Activated naive CD8-positive, alpha-beta T cell (primary cell): ENCODE measurements around the gene TBC1D3D.
"Not testable (repeated sequence)": the region's sequence is repeated elsewhere in the genome, so short reads cannot be mapped to it uniquely, and the experiment has no call there.

ENCODE experiments used
- H3K27ac Mint-ChIP-seq: one replicate; pipeline ENCODE4 v1.8.0; 2021; ENCODE audit warnings: mixed read lengths
- H3K27me3 Mint-ChIP-seq: one replicate; pipeline ENCODE4 v1.8.0; 2021; ENCODE audit warnings: mixed read lengths
- H3K36me3 Mint-ChIP-seq: one replicate; pipeline ENCODE4 v1.8.0; 2021; ENCODE audit warnings: mixed read lengths
- H3K4me1 Mint-ChIP-seq: one replicate; pipeline ENCODE4 v1.8.0; 2021; ENCODE audit warnings: low read depth, mixed read lengths
- H3K4me3 Mint-ChIP-seq: one replicate; pipeline ENCODE4 v1.8.0; 2021; ENCODE audit warnings: mild to moderate bottlenecking, mixed read lengths
- H3K9me3 Mint-ChIP-seq: one replicate; pipeline ENCODE4 v1.8.0; 2021; ENCODE audit warnings: low read depth, mixed read lengths

The TBC1D3D gene

GRCh38 chr17:38003676-38004075 is at the start of gene TBC1D3D:
TSS of gene TBC1D3D (plus strand) at chr17:38003976. CDS start at chr17:38005561, 1,585 bp downstream.
- not testable (repeated sequence) for H3K9me3 Mint-ChIP-seq, H3K27ac Mint-ChIP-seq, H3K36me3 Mint-ChIP-seq, H3K4me3 Mint-ChIP-seq, H3K27me3 Mint-ChIP-seq, H3K4me1 Mint-ChIP-seq

- H3K27ac Mint-ChIP-seq = not testable (repeated sequence)
Observed at GRCh38 chr17:37988960-37989359, 14.8 kb upstream of the TBC1D3D start, which contains the start of gene TBC1D3L. TSS of gene TBC1D3L (minus strand) at chr17:37989060. CDS start at chr17:37987520, 1,540 bp downstream.

More at GRCh38 chr17:37988960-37989359, 14.8 kb upstream of the TBC1D3D start, which contains the start of gene TBC1D3L:
- not testable (repeated sequence) for H3K4me1 Mint-ChIP-seq, H3K4me3 Mint-ChIP-seq, H3K36me3 Mint-ChIP-seq, H3K9me3 Mint-ChIP-seq, H3K27me3 Mint-ChIP-seq
